HG03045 (cell line): ENCODE measurements around the gene AGPAT2.

ENCODE experiments used
- ATAC-seq: cut with Tn5 transposase; IDR thresholded peaks from one replicate; pipeline ENCODE4 v1.9.1; 2021; ENCODE audit warnings: mild to moderate bottlenecking, moderate library complexity; ENCODE audit not compliant: unreplicated experiment

AGPAT2 gene

DNA sequence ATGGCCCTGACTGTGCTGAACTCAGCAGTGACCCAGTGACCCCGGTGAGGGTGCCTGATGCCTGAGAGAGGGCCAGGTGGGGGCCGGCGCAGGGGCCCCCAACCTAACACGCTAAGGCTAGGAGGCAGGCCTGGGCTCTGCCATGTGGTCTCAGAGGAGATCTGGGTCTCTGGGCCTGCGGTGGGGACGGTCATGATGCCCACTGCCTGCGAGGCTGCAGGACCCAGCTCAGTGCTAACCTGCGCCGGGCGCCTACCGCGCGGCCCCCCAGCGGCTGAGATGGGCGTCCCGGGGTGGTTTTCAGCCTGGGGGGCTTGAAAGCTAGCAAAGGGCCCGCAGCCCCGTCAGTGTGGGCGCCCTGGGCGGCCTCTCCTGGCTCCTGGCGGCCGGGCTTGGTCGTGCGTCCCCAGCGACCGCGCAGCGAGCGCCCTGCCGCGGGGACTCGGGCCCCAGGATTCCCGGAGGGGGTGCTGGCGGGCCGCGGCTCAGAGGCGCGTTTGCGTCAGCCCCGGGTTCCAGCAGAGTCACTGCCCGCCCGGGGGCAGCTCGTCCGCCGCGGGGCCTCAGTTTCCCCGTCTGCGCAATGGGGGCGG is 22.1 kb downstream of the AGPAT2 start:
- no peak for ATAC-seq

DNA sequence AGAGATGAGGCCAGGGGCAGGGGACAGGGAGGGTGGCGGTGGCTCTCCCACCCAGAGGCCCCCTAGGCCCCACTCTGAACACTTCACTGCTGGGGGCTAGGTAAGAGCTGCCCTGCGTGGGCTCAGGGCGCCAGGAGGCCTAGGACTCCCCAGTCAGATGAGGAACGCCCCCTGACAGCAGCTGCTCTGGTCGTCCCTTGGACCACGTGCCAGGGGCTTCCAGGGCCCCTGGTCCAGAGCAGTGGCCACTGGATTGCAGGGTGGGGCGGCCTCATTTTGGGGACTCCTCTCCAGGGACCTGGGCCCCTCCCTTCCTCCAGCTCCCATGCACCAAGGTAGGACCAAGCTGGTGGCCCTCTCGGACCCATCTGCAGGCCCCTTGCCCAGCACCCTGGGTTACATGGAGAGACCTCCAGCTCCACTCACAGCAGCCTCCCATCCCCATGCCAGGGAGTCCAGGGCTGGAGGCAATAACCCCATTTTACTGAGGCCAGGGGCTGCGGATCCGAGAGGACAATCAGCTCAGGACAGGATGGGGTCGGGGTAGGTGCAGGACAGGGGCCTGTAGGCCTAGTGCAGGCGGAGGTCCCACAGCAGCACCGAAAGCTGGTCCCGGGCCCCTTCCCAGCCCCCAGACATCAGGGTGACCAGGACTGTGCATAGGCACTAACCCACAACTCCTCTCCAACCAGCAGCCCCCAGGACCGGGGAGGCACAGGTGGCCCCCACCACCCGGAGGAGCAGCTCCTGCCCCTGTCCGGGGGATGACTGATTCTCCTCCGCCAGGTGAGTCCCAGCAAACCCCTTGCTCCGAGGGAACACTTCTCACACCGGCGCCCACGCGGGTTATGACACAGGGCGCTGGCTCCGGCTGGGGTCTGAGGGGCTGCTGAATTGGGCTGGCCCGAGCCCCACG is 23.0 kb downstream of the AGPAT2 start:
- no peak for ATAC-seq

DNA sequence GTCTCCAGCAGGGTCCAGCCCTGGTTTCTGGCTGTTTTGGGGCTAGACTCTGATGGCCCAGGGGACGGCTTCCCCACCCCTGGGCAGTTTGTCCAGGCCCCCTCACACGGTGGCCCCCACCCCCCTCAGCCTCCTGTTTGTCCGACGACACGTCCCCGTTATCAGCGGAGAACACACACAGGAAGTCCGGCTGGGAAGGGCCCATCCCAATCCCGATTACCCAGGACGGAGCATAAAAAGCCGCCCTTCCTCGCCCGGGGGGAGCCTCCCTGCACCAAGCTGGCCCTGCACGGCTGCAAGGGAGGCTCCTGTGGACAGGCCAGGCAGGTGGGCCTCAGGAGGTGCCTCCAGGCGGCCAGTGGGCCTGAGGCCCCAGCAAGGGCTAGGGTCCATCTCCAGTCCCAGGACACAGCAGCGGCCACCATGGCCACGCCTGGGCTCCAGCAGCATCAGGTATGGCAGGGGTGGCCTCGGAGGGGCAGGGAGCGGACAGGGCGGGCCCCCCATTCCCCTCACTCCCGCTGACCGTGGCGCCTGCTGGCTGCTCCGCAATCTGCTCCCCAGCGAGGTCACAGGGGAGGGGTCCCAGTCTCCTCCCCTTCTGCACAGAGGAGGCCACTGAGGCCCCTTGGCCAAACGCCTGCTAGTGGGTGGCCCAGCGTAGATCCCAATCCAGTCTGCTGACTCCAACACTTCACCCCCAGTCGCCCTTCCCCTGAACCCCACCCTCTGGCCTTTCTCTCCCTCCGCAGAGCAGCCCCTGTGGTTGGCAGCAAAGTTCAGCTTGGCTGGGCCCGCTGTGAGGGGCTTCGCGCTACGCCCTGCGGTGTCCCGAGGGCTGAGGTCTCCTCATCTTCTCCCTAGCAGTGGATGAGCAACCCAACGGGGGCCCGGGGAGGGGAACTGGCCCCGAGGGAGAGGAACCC is 24.3 kb downstream of the AGPAT2 start, which contains the start of gene EGFL7:
TSS of gene EGFL7 (plus strand) at position 261 of the 926 bp plus-strand sequence. CDS start 5,367 bp downstream, outside the sequence.
- ATAC-seq: no peak

DNA sequence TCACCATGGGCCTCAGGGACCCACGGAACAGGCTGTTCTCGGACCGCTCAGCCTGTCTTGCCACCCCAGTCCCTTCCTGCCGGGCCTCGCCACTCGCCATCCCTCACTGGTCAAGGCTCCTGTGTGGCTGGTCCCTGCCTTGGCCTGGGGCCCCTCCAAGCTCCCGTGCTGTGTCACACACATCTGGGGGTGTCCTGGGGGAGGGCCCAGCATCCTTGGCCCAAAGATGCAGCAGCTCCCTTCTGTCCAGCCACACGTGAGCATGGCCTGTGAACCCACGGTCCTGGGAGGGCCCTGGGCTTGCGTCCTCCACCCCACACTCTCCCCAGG is 25.0 kb downstream of the AGPAT2 start:
- ATAC-seq: no peak

DNA sequence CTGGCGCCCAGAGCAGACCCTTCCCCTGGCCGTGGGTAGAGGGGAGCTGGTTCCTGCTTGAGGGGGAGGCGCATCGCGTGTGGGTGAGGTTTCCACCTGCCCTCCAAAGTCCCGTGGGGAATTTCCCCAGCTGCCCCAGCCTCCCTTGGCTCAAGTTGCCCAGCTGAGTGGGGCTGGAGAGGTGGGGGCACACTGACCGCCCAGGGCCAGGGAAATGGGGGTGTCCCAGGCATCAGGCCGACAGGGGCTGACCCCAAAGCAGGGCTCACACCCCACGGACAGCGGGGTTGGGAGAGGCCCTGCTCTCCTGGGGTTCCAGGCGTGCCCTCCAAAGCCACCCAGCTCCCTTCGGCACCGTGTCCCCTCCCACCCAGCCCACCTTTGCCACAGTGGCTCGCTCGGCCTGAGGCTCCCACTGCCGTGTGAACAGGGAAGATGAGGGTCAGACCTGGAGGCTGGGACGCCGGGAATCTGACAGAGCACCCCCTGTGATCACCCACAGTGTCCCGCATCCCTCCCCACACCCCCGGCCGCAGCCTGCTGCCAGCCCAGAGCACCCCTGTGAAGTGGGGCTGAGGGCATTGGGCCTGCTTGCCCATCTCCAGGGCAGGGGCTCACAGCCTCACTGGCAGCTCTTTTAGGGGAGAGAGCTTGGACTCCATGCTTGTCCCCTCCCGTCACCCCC is 25.5 kb downstream of the AGPAT2 start:
- no peak for ATAC-seq

DNA sequence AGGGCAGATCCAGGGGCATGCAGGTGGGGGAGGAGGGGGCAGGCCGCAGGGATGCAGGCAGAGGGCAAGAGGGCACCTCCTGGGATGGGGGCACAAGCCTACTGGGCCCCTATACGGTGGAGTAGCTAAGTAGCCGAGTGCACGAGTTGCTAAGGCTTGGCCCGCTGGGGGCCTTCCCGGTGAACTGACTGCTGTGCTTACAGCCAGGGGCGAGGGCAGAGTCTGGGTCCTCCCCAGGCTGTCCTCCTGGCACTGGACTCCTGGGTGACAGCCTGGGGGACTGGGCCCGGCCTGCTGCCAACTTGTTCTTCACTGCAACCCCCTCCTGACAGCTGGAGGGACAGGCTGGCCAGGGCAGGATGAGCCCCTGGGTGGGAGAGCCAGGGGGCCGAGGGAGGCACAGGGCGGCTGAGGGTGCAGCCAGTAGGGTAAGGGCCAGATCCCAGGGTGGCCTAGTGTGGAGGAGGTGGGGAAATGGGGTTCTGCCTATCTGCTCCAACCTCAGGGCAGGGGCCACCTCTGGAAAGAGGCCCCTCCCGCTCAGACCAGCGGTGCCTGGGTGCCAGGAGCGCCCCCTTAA is 26.2 kb downstream of the AGPAT2 start:
- ATAC-seq: no peak

DNA sequence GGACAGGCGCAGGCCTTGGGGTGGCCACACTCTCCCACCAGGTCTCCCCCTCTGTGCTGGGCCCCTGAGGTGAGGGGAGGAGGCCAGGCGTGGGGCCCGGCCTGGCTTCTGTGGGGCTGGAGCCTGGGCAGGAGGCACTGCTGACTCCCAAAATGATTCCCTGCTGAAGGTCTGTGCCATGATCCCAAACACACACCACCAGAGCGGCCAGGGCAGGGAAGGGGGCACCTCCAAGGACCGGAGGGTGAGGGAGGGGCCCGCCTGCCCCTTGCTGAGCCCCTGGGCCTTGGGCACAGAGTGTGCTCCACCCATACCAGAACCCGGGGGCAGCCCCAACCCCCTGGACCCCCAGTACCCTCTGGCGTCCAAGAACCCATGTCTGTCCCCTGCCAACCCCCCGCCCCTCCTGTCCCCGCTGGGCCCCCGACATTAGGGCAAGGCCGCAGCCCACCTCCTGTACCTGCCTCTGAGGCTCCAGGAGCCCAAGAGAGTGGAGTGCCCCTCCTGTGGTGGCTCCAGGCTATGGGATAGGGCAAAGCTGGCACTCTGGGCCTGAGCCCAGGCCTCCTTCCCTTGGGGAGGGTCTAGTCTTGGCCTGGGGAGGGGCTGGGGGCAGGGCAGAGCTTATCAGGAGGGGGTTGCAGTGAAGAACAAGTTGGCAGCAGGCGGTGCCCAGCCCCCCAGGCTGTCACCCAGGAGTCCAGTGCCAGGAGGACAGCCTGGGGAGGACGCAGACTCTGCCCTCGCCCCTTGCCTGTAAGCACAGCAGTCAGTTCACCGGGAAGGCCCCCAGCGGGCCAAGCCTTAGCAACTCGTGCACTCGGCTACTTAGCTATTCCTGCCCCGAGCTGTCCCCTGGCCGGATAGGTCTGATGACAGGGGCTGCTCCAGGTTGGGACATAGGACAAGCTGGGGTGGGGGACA is 27.1 kb downstream of the AGPAT2 start:
- no peak for ATAC-seq

DNA sequence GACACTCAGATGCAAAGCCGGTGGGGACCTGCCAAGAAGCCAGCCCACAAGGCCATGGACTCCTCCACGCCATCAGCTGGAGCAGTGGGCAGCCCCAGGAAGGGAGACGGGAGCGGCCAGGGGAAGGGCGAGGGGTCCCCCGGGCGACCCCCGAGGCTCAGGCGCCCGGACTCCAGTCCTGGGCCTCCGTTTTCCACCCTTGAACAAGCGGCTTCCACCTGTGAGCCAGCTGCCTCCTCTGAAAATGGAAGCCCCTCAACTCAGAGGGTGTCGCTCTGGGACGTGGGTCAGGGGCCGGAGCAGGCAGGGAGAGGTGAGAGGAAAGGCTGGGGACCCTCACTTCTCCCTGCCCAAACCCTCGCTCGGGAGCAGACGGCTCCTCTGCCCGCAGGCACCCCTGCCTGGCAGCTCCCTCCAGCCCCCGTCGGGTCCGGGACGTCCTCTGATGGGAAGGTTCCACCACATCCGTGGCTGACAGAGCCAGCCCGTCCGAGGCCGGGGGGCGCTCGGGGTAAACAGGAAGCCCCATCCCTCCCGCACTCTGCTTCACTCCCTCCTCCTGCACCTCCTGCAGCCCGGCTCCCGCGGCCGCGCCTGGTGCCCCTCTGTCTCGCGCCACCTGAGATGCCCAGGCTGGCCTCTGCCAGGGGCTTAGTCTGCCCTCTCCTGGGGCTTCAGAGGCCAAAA is 28.3 kb downstream of the AGPAT2 start:
- no peak for ATAC-seq

DNA sequence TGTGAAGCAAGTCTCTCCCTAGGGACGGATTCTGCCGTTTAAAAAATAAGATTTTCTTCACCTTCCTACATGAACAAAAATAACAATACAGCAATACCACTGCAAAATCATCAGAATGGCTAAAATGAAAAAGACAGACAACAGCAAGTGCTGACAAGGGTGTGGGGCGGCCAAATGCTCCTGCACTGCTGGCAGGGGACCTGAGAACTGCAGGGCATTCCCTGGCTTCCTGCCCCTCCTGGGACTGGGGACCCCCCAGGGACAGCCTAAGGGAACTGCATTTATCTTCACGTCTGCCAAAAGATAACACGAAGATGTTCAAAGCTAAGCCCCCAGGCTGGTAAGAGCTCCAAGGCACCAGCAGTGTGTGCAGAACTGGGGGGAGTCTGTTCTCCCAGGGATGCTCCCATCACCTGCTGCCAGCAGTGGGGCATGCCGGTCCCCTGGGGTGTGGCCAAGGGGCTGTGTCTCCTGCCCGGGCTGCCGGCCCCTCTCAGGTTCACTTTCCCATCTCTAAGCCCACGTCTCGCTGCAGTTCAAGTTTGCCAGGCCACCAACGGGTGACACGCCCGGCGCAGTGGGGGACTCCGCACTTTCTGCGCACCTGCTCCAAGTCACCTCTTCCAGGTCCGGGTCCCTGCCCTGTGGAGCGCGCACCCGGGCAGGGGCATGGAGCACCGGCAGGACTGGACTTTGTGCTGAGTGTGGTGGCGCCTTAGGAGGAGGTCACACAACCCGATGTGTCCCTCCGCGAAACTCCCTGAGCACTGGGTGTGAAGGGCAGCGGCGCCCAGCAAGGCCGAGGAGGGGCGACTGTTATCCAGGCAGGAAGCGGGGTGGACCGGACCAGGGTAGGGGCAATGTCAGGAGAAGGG is 29.0 kb downstream of the AGPAT2 start:
- ATAC-seq: no peak

DNA sequence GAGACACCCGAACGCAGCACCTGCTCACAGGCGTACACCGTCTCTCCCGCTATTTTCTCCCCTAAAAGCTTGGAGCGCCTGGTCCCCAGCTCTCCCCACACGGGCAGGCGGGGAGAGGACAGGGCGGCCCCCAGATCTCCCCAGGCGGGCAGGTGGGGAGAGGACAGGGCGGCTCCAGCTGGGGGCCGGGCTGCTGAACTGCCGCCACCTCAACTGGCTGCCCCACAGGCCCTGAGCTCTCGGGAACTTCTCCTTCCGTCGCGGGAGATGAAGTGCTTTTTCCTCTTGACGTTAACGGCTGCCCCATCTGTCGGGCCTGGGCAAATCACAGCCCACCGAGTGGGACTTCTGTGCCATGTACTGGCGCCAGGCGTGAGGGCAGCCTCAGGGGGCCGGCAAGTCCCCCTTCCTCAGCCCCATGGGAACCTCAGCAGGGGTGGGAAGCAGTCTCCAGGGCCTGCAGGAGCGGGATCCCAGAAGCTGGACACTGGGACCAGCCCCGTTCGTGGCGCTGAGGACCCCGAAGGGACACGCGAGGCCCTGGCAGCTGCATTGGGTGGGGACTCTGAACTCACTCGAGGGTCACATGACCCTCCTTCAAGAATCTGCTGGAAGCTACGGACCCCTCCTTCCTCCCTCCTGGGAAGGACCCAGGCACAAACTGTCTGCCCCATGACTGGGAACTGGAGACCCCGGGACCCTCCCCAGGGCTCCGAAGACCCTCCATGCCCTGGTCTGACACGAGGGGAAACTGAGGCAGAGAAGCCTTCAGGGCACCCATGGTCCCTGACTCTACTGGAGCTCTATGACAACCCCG is 30.3 kb downstream of the AGPAT2 start:
- no peak for ATAC-seq

DNA sequence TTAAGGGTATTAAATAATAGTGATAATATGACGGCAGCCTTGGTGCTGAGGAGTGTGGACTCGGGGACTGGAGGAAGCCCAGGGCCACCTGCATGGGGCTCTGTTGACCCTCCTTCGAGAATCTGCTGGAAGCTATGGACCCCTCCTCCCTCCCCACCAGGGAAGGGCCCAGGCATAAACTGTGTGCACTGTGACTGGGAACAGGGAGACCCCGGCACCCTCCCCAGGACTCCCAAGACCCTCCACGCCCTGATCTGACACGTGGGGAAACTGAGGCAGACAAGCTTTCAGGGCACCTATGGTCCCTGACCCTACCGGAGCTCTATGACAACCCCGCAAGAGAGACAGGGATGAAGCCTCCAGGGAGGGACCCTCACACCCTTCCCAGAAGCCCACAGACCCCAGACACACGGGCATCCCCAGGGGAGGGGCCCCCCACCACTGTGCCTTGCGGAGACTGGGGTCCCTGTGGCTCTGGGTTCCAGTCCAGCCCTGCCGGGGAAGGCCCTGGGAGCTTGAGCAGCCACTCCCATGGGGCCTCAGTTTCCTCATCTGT is 31.0 kb downstream of the AGPAT2 start:
- no peak for ATAC-seq

DNA sequence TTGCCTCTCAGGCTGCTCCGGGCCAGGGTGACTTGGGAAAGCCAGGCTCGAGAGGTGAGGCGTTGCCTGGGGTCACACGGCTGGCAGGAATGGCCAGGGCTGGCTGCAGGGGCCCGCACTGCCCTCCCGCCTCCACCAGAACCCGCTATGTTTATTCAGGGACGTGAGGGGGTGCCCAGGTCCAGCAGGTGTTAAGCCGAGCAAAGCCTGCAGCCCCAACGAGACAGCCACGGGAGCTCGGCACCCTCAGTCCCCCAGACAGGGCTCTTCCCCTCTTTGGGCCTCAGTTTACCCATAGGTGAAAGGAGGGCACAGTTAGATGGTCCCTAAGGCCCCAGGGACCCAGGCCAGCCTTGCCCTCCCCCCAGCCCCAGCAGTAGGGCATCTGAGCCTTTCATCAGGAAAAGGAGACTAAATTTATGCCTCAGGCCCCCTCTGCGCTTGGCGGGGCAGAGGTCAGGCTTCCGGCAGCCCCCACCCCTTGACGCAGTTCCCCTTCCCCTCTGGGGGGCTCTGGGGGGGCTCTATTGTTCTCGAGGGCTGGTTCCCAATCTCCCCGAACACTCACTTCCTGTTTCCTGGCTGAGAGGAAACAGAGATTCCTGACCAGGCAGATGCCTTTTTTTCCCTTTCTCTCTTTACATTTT is 31.6 kb downstream of the AGPAT2 start:
- ATAC-seq: no peak

DNA sequence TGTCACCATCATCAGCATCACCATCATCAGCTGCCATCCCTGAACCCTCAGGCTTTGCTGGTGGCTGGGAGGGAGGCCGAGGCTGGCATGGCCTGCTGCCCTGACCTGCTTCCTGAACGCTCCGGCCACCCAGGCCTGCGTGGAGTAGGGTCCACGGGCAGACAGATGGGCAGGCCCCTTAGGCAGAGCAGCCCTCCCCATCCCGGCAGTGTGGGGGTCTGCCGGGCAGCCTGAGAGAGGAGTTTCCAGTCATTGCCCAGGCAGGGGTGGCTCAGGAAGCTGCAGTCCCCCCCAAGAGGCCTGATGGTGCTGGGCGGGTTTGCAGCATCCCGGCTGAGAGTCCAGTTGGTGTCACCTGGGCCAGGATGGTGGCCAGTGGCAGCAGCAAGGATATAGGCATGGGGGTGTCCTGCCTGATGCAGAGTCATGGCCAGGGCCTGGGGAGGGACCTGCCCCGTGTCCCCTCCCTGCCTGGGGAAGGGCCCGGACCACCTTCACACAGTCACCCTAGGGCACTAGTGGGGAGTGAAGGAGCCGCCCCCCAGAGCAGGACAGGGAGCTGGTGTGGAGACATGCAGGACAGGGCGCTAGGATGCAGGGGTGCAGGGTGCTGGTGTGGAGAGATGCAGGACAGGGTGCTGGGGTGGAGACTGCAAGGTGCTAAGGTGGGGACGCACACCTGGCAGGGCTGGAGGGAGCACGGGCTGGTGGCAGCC is 32.3 kb downstream of the AGPAT2 start:
- no peak for ATAC-seq

DNA sequence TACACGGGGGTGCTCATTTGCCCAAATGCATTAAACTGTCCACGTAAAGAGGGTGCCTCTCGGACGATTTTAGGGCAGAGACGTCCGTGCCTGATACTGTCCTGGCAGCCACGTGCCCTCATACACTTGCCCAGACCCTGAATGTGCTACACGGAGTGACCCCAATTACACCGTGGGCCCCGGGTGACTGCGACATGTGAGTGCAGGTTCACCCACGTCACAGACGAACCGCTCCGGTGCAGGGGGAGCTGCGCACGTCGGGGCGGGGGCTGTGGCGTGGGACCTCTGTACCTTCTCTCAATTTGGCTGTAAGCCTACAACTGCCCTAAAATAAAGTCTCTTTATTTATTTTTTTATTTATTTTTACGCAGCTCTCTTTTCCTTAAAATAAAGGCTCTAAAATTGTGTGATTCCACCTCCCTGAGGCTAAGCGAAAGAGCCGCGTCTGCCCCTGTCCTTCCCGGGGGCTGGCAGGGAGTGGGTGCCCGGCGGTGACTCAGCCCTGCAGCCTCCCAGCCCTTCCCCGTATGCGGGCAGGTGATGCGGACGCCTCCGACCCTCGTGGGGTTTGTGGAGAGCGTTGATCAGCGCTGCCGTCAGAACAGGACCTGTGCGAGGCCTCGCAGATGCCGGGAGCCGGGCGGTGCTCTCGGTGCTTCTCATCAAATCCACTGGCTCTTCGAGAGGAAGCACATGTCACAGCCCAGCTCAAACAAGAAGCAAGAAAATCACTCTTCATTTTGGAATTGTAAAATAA is 33.8 kb downstream of the AGPAT2 start:
- ATAC-seq: no peak

DNA sequence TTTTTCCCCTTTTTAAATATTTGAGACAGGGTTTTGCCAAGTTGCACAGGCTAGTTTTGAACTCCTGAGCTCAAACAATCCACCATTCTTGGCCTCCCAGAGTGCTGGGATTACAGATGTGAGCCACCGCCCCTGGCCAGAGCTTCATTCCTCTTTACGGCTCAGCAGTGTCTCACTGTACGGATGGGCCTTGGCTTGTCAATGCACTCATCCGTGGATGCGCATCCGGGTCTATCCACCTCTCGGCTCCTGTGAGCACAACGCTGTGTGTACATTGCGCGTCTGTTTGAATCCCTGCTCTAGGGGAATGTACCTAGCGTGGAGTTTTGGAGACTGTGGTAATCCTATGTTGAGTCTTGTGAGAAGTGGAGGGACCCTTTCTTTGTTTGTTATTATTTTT is 35.4 kb downstream of the AGPAT2 start:
- no peak for ATAC-seq
